ENCODE measurements around the gene SDK1. TPM values are rescaled to one million over a fixed set of nuclear protein-coding genes. Genes with fewer than 3 reads are reported as not detected.

SDK1 gene
- total and polyA plus RNA-seq, 10 of the 15 experiments (the other 5 are each of a cell fraction or from before 2014, with no cell fraction given): 0.14 to 0.33 TPM; not detected in 8

DNA sequence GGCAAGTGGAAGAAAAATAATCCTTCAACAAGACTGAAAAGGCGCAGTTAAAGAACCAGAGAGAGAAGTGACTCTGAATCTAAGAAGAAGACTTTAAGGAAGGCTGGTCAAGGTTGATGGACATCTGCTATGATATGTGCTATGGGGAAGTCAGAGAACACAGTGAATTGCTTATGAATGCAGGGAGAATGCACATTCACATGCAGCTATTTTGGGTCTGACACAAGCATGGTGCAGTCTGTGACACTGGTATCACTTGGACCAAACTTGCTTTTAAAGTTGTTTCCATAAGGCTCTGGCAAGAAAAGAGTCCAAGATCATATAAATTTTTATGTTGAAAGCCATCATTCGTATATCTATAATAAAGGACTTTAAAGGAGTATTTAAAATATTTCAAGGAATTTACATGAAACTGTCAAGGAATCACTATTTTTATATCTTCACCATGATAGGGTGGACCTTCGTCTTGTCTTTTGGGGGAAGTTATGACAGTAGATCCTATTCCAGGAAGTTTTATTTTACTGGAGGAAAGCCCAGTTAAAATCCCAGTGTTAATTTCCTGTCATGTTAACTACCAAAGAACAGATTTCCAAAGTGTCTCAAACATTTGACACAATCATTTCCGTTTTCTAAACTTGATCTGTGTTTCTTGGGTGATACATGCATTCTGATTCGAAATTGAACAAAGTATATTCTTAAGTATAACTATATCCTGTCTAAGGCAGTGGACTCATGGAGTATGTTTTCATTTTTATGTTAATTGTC, 239.6 kb downstream of the SDK1 start:
- ChIA-PET POLR2A (no interaction called here), SMC1A (ENCODE audit: uncharacterized antibody, unreplicated experiment) (no interaction called here), CTCF (no interaction called here), RAD21 (ENCODE audit: unreplicated experiment) (no interaction called here)
- Histone ChIP-seq H4K20me1 (ENCODE audit: control insufficient read depth, insufficient read depth) (no peaks in the 10 kb centered on the region), H3K79me2 (ENCODE audit: control insufficient read depth, insufficient read depth, low read length) (no peaks in the 10 kb centered on the region), H2AFZ (ENCODE audit: control insufficient read depth, low read depth, low read length) (no peak overlapping the region), H3K4me1 (ENCODE audit: control insufficient read depth, insufficient read depth, low read length) (no peaks in the 10 kb centered on the region), H3K4me3 (no peak overlapping the region), H3K36me3 (ENCODE audit: control insufficient read depth in 2 of 2, insufficient read depth in 2 of 2, low read length in 1 of 2) (no peaks in the 10 kb centered on the region), H3K9ac (ENCODE audit: control insufficient read depth, insufficient read depth, low read length) (no peak overlapping the region), H3K27me3 (replicated peaks in 1 of 2; ENCODE audit: control insufficient read depth in 2 of 2, insufficient read depth in 2 of 2, low read length in 1 of 2) (no peaks in the 10 kb centered on the region), H3K27ac (ENCODE audit: control insufficient read depth, insufficient read depth) (no peak overlapping the region), H3K9me3 (replicated peaks; ENCODE audit: control insufficient read depth, insufficient read depth, low read length) (no peaks in the 10 kb centered on the region), H3K4me2 (ENCODE audit: control insufficient read depth, insufficient read depth) (no peak overlapping the region)
- BruUV-seq (replicated peaks): no TSS peak
- ATAC-seq (no peak), FAIRE-seq (no peak), DNase-seq (ENCODE audit: low read depth, low spot score) (no peak)
- no peak for TF ChIP-seq MXI1 (IDR thresholded peaks at IDR 0.05; ENCODE audit: low read depth, low read length)
- no peak for TF ChIP-seq RAD51 (IDR thresholded peaks at IDR 0.05)
- TF ChIP-seq, protein P1, sequence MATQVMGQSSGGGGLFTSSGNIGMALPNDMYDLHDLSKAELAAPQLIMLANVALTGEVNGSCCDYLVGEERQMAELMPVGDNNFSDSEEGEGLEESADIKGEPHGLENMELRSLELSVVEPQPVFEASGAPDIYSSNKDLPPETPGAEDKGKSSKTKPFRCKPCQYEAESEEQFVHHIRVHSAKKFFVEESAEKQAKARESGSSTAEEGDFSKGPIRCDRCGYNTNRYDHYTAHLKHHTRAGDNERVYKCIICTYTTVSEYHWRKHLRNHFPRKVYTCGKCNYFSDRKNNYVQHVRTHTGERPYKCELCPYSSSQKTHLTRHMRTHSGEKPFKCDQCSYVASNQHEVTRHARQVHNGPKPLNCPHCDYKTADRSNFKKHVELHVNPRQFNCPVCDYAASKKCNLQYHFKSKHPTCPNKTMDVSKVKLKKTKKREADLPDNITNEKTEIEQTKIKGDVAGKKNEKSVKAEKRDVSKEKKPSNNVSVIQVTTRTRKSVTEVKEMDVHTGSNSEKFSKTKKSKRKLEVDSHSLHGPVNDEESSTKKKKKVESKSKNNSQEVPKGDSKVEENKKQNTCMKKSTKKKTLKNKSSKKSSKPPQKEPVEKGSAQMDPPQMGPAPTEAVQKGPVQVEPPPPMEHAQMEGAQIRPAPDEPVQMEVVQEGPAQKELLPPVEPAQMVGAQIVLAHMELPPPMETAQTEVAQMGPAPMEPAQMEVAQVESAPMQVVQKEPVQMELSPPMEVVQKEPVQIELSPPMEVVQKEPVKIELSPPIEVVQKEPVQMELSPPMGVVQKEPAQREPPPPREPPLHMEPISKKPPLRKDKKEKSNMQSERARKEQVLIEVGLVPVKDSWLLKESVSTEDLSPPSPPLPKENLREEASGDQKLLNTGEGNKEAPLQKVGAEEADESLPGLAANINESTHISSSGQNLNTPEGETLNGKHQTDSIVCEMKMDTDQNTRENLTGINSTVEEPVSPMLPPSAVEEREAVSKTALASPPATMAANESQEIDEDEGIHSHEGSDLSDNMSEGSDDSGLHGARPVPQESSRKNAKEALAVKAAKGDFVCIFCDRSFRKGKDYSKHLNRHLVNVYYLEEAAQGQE (IDR thresholded peaks at IDR 0.05; ENCODE audit: low read depth, low read length): no peak
- no peak for TF ChIP-seq POU2F2 (IDR thresholded peaks at IDR 0.05; ENCODE audit: borderline replicate concordance, low read depth, low read length)
- TF ChIP-seq EZH2 (IDR thresholded peaks at IDR 0.05; ENCODE audit: borderline replicate concordance, control insufficient read depth, low read depth, low read length): no peak
- intact Hi-C loops (cut with micrococcal nuclease; ENCODE audit: unreplicated experiment): no loop called here
- WGBS (ENCODE audit: insufficient coverage, insufficient replicate concordance, low lambda C conversion rate, missing lambda C conversion rate): 4% methylated on average over 5 of the region's 5 CpGs
- in situ Hi-C loops (cut with MboI): no loop called here

Data from GM12878 (cell line).